AG08396 (cell line): ENCODE measurements around the gene CPT1A.
A peak's percentile ranks its signal among the peaks of the same experiment; 100 is the strongest.

Source experiments
- DNase-seq: peaks from one replicate; pipeline ENCODE4 v3.0.0; 2012; ENCODE audit warnings: low spot score, mixed read lengths

CPT1A gene

GRCh38 chr11:68831124-68831523 lies 10.6 kb downstream of the CPT1A start:
- no peak for DNase-seq

- no peak for DNase-seq
Measured at GRCh38 chr11:68829581-68829980, 12.1 kb downstream of the CPT1A start.

GRCh38 chr11:68828957-68829356 lies 12.8 kb downstream of the CPT1A start:
- no peak for DNase-seq

- DNase-seq, result no peak
Measured at GRCh38 chr11:68828155-68828931, 13.4 kb downstream of the CPT1A start.

- no peak for DNase-seq
Measured at GRCh38 chr11:68827733-68828132, 14.0 kb downstream of the CPT1A start.

- DNase-seq, result no peak
Measured at GRCh38 chr11:68826726-68827125, 15.0 kb downstream of the CPT1A start.

- no peak for DNase-seq
Measured at GRCh38 chr11:68825571-68825970, 16.1 kb downstream of the CPT1A start.

- no peak for DNase-seq
Measured at GRCh38 chr11:68822546-68822945, 19.2 kb downstream of the CPT1A start.

- DNase-seq, result no peak
Measured at GRCh38 chr11:68821670-68822069, 20.0 kb downstream of the CPT1A start.

- no peak for DNase-seq
Measured at GRCh38 chr11:68819362-68819761, 22.4 kb downstream of the CPT1A start.

- no peak for DNase-seq
Measured at GRCh38 chr11:68818181-68818580, 23.5 kb downstream of the CPT1A start.

- DNase-seq, result no peak
Measured at GRCh38 chr11:68817554-68817953, 24.2 kb downstream of the CPT1A start.

GRCh38 chr11:68816917-68817419 lies 24.7 kb downstream of the CPT1A start:
- no peak for DNase-seq

- no peak for DNase-seq
Measured at GRCh38 chr11:68816251-68816776, 25.4 kb downstream of the CPT1A start.

- DNase-seq, result no peak
Measured at GRCh38 chr11:68813773-68814172, 27.9 kb downstream of the CPT1A start.

GRCh38 chr11:68812526-68812925 lies 29.2 kb downstream of the CPT1A start:
- DNase-seq, result no peak

GRCh38 chr11:68810164-68810563 lies 31.6 kb downstream of the CPT1A start:
- no peak for DNase-seq

- no peak for DNase-seq
Measured at GRCh38 chr11:68809506-68809905, 32.2 kb downstream of the CPT1A start.

GRCh38 chr11:68808787-68809186 lies 32.9 kb downstream of the CPT1A start:
- no peak for DNase-seq

- DNase-seq, result peak; percentile 75
Measured at GRCh38 chr11:68806931-68807844, 34.5 kb downstream of the CPT1A start.

- DNase-seq, result no peak
Measured at GRCh38 chr11:68804786-68805185, 36.9 kb downstream of the CPT1A start.

GRCh38 chr11:68803766-68804165 lies 38.0 kb downstream of the CPT1A start:
- no peak for DNase-seq
